ENCODE measurements around the gene SS18L1. TPM values are rescaled to one million over a fixed set of nuclear protein-coding genes. Genes with fewer than 3 reads are reported as not detected.

Gene SS18L1
- total and polyA plus RNA-seq, 10 of the 15 experiments (the other 5 are each of a cell fraction or from before 2014, with no cell fraction given): 1.8 to 20.0 (median 6.6) TPM

DNA sequence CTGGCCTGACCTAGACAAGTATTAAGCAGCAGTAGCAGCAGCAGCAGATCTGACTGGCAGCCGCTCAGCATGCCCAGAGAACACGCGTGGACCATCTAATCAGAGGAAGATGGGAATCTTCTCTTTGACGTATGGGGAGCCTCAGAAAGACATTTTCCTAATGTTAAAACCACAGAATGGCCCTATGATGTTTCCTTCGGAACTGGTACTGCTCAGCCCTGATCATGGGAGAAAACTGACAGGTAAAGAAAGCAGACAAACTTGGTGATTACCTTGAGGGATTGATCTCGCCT is 6.5 kb upstream of the SS18L1 start:
- Histone ChIP-seq H3K27ac (ENCODE audit: control insufficient read depth, insufficient read depth) (no peak overlapping the region), H3K9me3 (replicated peaks; ENCODE audit: control insufficient read depth, insufficient read depth, low read length) (no peaks in the 10 kb centered on the region), H3K4me3 (no peak overlapping the region), H3K79me2 (ENCODE audit: control insufficient read depth, insufficient read depth, low read length) (peaks cover 31% of the 10 kb centered on the region), H3K36me3 (ENCODE audit: control insufficient read depth in 2 of 2, insufficient read depth in 2 of 2, low read length in 1 of 2) (peaks cover 49 to 52% of the 10 kb centered on the region in 2 experiments), H4K20me1 (ENCODE audit: control insufficient read depth, insufficient read depth) (peaks cover 20% of the 10 kb centered on the region), H3K9ac (ENCODE audit: control insufficient read depth, insufficient read depth, low read length) (no peak overlapping the region), H2AFZ (ENCODE audit: control insufficient read depth, low read depth, low read length) (no peak overlapping the region), H3K4me2 (ENCODE audit: control insufficient read depth, insufficient read depth) (no peak overlapping the region), H3K4me1 (ENCODE audit: control insufficient read depth, insufficient read depth, low read length) (peaks cover 8% of the 10 kb centered on the region), H3K27me3 (replicated peaks in 1 of 2; ENCODE audit: control insufficient read depth in 2 of 2, insufficient read depth in 2 of 2, low read length in 1 of 2) (no peaks in the 10 kb centered on the region)
- no peak for FAIRE-seq
- ChIA-PET RAD21 (ENCODE audit: unreplicated experiment) (interaction anchor here (3.3 kb wide), 1 partner anchor 126 kb away, joined by 18 read pairs; no protein-coding TSS in a partner anchor), CTCF (interaction anchor here (1.4 to 3.5 kb wide), 4 partner anchors 12 to 126 kb away, joined by 3 to 35 read pairs (median 21); partner anchors contain the start of gene LSM14B), POLR2A (no interaction called here), SMC1A (ENCODE audit: uncharacterized antibody, unreplicated experiment) (interaction anchor here (0.7 to 1.9 kb wide), 6 partner anchors 9 to 128 kb away, joined by 3 to 9 read pairs (median 4); no protein-coding TSS in a partner anchor)
- no peak for DNase-seq (ENCODE audit: low read depth, low spot score)
- in situ Hi-C loops (cut with MboI): no loop called here
- intact Hi-C loops (cut with micrococcal nuclease; ENCODE audit: unreplicated experiment): loop anchor here (2.0 kb wide), 1 partner anchor 126 kb away; no protein-coding TSS in a partner anchor
- TF ChIP-seq RUNX3 (IDR thresholded peaks at IDR 0.05; ENCODE audit: low read length) (peak; percentile 28; the same call in 1 of the 2 replicates), TCF12 (IDR thresholded peaks at IDR 0.05; ENCODE audit: low read depth, low read length) (no peak)
- TF ChIP-seq, protein P1, sequence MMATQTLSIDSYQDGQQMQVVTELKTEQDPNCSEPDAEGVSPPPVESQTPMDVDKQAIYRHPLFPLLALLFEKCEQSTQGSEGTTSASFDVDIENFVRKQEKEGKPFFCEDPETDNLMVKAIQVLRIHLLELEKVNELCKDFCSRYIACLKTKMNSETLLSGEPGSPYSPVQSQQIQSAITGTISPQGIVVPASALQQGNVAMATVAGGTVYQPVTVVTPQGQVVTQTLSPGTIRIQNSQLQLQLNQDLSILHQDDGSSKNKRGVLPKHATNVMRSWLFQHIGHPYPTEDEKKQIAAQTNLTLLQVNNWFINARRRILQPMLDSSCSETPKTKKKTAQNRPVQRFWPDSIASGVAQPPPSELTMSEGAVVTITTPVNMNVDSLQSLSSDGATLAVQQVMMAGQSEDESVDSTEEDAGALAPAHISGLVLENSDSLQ (IDR thresholded peaks at IDR 0.05): no peak
- BruUV-seq (replicated peaks): no TSS peak
- no peak for ATAC-seq
- WGBS (ENCODE audit: insufficient coverage, insufficient replicate concordance, low lambda C conversion rate, missing lambda C conversion rate): 89% methylated on average over 6 of the region's 6 CpGs

DNA sequence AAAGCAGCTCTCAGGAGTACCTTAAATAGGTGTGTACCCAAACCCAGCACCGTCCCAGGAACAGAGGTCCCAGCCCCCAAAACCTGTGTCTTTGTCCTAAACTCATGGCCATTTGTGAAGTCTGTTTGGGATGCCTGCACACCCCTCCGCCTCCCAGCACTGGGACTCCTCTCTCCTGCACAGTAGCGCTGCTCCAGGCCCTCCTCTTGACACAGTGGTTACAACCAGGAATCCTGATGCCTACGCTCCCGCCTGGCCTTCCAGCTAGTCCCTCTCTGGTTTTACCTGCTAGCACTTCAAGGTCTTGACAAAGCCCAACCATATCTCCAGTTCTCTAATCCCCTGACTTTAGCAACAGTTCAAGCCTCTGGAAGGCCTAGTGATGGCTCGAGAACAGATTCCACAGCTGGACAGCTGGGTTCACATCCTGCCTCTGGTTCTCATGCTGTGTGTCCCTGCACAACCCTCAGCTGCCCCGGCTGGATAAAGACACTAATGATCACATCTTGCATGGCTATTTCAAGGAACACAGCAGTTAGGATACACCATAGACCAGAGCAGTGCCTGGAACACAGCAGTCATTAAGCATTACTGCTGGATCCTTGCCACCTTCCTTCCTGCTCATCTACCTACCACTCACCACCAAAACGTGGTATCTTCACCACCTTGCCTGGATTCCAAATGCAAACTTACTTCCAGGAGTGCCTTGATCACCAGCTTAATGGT is 5.9 kb upstream of the SS18L1 start:
- Histone ChIP-seq H3K79me2 (ENCODE audit: control insufficient read depth, insufficient read depth, low read length) (peaks cover 38% of the 10 kb centered on the region), H2AFZ (ENCODE audit: control insufficient read depth, low read depth, low read length) (no peak overlapping the region), H4K20me1 (ENCODE audit: control insufficient read depth, insufficient read depth) (peaks cover 20% of the 10 kb centered on the region), H3K36me3 (ENCODE audit: control insufficient read depth in 2 of 2, insufficient read depth in 2 of 2, low read length in 1 of 2) (peaks cover 43 to 52% of the 10 kb centered on the region in 2 experiments), H3K27me3 (replicated peaks in 1 of 2; ENCODE audit: control insufficient read depth in 2 of 2, insufficient read depth in 2 of 2, low read length in 1 of 2) (no peaks in the 10 kb centered on the region), H3K4me1 (ENCODE audit: control insufficient read depth, insufficient read depth, low read length) (peaks cover 8% of the 10 kb centered on the region), H3K9ac (ENCODE audit: control insufficient read depth, insufficient read depth, low read length) (no peak overlapping the region), H3K9me3 (replicated peaks; ENCODE audit: control insufficient read depth, insufficient read depth, low read length) (no peaks in the 10 kb centered on the region), H3K4me2 (ENCODE audit: control insufficient read depth, insufficient read depth) (no peak overlapping the region), H3K4me3 (no peak overlapping the region), H3K27ac (ENCODE audit: control insufficient read depth, insufficient read depth) (no peak overlapping the region)
- SMC1A ChIA-PET (ENCODE audit: uncharacterized antibody, unreplicated experiment): interaction anchor here (0.7 to 1.4 kb wide), 3 partner anchors 12 to 127 kb away, joined by 3 to 4 read pairs (median 3); no protein-coding TSS in a partner anchor
- RAD21 ChIA-PET (ENCODE audit: unreplicated experiment): interaction anchor here (3.3 kb wide), 1 partner anchor 127 kb away, joined by 18 read pairs; no protein-coding TSS in a partner anchor
- in situ Hi-C loops (cut with MboI) (no loop called here), intact Hi-C loops (cut with micrococcal nuclease; ENCODE audit: unreplicated experiment) (loop anchor here (2.0 kb wide), 1 partner anchor 127 kb away; no protein-coding TSS in a partner anchor)
- ATAC-seq (no peak), DNase-seq (ENCODE audit: low read depth, low spot score) (no peak), FAIRE-seq (no peak)
- BruUV-seq (replicated peaks): no TSS peak
- WGBS (ENCODE audit: insufficient coverage, insufficient replicate concordance, low lambda C conversion rate, missing lambda C conversion rate): 90% methylated on average over 8 of the region's 8 CpGs
- TF ChIP-seq POLR2AphosphoS5 (IDR thresholded peaks at IDR 0.05; ENCODE audit: low read length) (peak; percentile 60; the same call in 1 of the 2 replicates), RELA (IDR thresholded peaks at IDR 0.05; ENCODE audit: borderline replicate concordance, partially characterized antibody) (no peak), POLR2A (IDR thresholded peaks at IDR 0.05; ENCODE audit: low read depth, low read length) (peak; percentile 63), LARP7 (IDR thresholded peaks at IDR 0.05) (no peak)
- CTCF ChIA-PET: interaction anchor here (0.8 to 2.8 kb wide), 3 partner anchors 9 to 127 kb away, joined by 3 to 20 read pairs (median 4); no protein-coding TSS in a partner anchor
- POLR2A ChIA-PET: no interaction called here
